HG03558 (cell line): ENCODE data around the gene MSX1.

Experiments
- ATAC-seq: cut with Tn5 transposase; IDR thresholded peaks from one replicate; pipeline ENCODE4 v1.9.1; 2021; ENCODE audit warnings: moderate number of reproducible peaks; ENCODE audit not compliant: unreplicated experiment; ENCODE audit errors: extremely low read depth

Gene MSX1

GRCh38 chr4:4890574-4891255, 31.2 kb downstream of the MSX1 start:
- no peak for ATAC-seq

- no peak for ATAC-seq
Observed at GRCh38 chr4:4893721-4894120, 34.3 kb downstream of the MSX1 start.

- no peak for ATAC-seq
Observed at GRCh38 chr4:4899202-4899925, 39.9 kb downstream of the MSX1 start.

GRCh38 chr4:4901877-4902276, 42.4 kb downstream of the MSX1 start:
- no peak for ATAC-seq

- no peak for ATAC-seq
Observed at GRCh38 chr4:4912155-4912554, 52.7 kb downstream of the MSX1 start.

GRCh38 chr4:4913147-4913561, 53.7 kb downstream of the MSX1 start:
- no peak for ATAC-seq
